GM21423 (cell line): ENCODE results near the gene SMC4.
A peak's percentile ranks its signal among the peaks of the same experiment; 100 is the strongest.
"Not testable (repeated sequence)": the region's sequence is repeated elsewhere in the genome, so short reads cannot be mapped to it uniquely, and the experiment has no call there.

Experiments used
- ATAC-seq: cut with Tn5 transposase; IDR thresholded peaks from one replicate; pipeline ENCODE4 v1.9.1; 2021; ENCODE audit warnings: mild to moderate bottlenecking, moderate library complexity; ENCODE audit not compliant: unreplicated experiment

SMC4 gene

DNA sequence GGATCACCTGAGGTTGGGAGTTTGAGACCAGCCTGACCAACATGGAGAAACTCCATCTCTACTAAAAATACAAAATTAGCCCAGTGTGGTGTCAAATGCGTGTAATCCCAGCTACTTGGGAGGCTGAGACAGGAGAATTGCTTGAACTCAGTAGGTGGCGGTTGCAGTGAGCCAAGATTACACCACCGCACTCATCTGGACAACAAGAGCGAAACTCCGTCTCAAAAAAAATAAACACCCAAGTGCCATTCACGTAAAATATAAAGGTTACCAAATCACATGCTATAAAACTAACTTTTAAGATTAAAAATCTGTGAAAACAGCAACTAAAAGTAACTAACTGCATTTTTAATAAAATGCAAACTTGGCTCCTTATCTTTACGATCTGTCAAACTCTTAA is 41.2 kb downstream of the SMC4 start:
- ATAC-seq = no peak

DNA sequence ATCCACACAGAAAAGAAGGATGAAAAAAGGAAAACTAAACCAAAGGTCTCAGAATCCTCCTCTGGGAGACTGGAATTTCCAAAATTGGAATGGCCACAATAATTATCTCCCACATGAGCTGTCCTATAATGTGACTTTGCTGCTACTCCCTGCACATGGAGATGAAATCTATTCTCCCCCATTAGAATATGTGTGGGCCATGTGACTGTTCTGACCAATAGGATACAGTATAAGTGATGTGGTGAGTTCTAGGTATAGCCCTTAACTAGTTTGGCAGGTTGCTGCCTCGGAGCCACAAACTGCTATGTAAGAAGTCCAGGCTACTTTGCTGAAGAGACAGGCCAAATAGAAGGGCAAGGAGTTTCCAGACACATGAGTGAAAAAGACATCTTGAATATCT is 45.0 kb downstream of the SMC4 start:
- no peak for ATAC-seq

DNA sequence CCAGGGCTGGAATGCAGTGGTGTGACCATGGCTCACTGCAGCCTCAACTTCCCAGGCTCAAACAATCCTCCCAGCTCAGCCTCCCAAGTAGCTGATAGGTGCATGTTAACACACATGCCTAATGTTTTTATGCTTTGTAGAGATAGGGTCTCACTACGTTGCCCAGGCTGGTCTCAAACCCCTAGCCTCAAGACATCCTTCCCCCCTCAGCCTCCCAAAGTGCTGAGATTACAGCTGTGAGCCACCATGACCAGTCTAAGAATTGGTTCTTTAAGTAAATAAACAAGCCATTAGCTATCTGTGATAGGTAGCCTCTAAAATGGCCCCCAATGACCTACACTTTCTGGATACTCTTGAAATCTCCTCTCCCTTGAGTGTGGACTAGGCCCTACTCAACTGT is 46.4 kb downstream of the SMC4 start:
- ATAC-seq = no peak

DNA sequence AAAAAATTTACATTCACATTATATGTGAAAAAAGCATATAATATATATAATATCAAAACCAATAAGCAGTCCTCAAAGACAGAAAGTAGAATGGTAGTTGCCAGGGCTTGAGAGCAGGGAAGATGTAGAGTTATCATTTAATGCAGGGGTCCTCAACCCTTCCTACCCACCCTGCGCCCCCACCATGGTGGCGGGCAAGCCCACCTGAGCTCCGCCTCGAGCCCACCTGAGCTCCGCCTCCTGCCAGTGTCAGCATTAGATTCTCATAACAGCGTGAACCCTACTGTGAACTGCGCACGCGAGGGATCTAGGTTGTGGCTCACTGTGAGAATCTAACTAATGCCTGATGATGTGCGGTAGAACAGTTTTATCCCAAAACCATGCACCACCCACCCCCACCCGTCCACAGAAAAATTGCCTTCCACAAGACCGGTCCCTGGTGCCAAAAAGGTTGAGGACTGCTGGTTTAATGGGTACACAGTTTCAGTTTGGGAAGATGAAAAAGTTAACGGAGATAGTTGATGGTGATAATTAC is 47.1 kb downstream of the SMC4 start:
- ATAC-seq = no peak

DNA sequence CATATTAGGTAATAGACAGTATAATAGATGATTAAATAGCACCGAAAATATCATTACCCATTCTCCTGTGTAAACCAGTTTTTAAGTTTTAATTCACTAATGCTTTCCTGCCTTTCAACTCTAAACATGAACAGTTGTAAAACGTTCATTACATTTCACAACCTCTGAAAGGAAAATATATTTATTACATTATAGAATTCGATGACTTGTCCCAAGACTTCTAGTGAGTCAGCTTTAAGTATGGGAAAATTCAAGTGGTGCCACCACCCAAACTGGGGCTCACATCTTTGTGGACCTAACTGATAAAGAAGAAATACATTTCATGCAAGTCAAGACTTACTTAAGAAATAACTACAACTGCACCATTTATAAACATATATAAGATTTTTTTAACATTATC is 48.1 kb downstream of the SMC4 start:
- ATAC-seq = no peak

DNA sequence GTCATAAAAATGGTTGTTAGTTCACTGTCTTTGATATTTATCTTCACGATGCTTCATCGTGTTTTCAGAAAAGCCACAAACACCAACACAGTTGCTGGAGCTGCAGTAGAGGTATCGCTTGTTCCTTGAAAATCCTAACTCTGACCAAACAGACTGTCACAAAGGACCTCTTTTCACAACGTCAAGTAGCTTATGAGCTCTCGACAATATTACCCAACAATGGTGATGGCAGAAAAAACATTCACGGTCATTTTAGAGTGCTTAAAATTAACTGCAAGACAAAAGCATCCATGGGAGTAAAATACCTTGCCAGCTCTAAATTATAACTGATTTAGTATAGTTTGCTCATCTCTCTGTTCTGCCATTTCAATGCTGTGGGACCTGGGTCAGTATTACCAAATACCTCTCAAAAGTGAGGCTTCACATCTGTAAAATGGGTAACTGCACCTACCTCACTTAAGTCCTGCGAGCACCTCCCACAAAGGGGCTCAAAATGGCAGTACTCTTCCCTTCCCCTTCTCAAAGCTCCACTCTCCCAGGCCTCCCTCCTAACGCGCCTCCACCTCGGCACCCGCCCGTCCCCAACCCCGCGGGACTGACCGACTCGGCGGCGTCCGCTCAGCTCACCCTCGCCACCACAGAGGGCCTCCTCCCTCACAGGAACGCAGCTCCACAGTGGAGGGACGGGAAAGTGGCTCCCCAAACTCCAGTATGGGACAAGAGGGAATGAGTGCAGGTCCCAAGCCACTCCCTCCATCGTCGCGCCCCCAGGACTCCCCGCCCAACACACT is 49.6 kb downstream of the SMC4 start:
- ATAC-seq = peak; percentile 43

DNA sequence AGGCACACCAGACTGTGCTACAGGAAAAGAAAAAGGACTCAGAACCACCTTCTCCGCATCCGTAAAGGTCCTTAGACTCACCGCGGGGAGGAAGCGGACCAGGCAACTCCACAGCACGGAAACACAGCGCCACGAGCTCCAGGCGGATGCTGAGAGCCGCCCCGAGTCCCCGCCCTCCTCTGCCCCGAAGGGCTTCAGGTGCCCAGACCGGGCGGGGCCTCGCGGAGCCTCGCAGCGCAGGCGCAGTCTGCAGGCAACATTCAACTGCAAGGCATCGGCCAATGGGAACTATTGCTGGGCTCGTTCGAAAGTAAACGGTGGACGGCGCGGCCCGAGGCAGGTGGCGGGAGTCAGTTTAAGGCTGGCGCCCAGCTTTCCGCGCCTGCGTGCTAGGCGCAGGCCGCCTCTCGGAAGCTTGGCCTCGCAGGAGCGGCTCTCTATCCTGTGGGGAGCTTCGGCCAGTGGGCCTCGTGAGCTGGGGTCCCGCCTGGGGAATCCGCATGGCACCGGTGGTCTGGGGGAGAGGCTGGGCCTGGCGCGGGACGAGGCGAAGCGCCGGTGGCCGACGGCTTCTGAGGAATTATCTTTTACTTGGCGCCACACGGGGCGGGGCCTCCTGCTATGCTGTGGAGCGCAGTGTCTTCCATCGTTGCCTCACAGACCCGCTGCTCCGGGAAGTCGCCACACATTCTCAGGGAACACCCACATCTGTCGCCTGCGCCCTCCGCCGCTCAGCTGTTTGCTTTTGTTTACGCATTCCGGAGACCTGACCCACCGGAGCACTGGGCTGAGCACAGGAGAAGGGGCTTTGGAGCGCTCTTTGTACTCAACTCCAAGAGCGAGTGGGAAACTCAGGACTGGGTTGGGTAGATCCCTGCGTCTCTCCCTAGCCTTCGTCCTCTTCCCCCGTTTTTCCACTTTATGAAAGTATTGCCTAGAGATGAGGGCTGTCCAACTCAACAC is 50.5 kb downstream of the SMC4 start, which contains the start of gene TRIM59:
Gene TRIM59, minus strand, starts transcription at position 151 of the 963 bp plus-strand sequence. CDS start 10,603 bp downstream, outside the sequence.
- ATAC-seq = peak; percentile 95

DNA sequence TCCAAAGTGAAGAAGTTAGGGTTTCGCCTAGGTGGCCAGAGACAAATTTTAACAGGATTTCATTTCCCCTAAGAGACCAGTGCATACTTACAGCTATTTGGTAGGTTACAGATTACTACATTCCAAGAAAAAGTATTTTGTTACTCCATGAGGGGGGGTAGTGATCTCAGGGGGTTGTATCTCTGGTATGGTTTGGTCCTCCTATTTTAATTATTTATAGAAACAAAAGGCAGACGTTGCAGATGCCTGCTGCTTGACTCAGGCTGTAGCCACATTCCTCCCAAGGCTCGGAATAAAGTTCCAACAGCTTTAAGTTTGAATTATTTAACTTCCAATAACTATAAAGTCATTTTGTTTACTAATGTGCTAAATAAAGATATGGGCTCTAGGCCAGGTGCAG is 51.4 kb downstream of the SMC4 start:
- ATAC-seq = no peak

DNA sequence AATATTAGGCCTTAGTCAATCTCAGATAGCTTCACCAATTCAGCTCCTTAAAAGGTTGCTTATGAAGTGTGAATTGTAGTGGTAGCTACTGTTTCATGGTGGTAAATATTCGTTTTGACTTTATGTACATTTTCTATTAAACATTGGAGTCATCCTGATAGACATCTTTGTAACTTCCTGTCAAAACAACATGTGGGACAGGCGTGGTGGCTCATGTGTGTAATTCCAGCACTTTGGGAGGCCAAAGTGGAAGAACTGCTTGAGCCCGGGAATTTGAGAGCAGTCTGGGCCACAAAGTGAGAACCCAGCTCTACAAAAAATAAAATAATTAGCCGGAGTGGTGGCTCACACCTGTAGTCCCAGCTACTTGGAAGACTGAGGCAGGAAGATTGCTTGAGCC is 52.2 kb downstream of the SMC4 start:
- ATAC-seq = no peak

DNA sequence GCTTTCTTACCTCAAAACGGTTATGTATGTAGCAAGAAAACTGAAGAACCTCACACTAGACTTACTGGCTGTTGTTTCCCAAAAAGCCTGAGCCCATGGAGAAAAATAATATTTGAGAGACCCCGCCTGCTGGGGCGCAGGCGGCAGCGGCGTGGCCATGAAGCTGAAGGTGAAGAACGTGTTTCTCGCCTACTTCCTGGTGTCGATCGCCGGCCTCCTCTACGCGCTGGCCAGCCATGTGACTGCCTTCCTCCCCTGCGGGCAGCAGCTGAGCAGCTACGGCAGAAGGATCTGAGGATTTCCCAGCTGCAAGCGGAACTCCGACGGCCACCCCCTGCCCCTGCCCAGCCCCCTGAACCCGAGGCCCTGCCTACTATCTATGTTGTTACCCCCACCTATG is 52.8 kb downstream of the SMC4 start:
- not testable (repeated sequence) for ATAC-seq

DNA sequence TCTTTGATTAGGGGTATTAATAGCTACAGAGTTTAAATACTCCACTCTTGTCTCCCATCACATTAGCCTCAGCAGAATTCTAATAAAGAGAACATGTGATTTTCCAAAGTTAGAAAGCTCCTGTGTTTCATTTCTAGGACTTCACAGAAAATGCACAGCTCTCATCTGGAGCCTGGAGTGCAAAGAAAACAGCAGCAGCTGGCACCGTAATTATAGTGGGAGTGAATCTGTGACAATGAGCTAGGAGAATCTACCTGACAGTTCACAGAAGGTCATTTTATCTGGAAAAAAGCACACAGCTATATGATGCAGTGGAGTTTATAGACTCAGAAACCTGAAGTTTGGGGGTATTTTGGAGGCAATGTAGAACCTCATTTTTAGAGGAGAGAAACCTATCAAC is 55.5 kb downstream of the SMC4 start:
- ATAC-seq = no peak

DNA sequence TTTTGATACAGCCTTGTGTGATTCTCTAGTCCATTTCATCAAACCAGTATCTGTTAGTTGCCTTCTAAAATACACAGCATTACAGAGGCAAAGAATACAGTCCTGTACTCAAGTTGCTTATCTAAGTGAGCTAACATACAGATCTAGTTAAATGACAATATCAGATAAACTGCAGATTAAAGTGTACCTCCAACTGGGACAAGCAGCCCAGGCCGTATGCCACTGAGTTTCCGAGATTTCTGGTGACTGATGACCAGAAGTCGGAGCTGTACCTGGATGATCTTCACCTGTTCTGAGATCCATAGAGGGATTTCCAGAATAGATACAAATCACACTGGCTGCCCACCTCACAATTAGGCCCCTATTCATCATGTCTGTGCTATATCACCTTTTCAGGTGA is 56.4 kb downstream of the SMC4 start:
- ATAC-seq = no peak

DNA sequence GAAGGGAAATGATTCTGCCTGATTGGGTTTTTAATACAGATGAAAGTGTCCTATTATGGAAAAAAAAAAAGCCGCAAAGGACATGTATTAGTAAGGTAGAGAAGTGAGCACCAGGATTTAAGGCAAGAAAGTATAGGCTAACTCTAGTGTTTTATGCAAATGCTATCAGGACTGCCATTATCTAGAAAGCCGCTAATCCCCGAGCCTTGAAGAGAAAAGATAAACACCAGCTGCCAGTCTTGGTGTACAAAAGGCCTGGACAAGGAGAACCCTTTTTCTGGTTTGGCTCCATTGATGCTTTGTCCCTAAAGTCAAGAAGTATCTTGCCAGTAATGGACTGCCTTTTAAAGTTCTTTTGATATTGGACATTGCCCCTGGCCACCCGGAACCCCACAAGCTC is 58.7 kb downstream of the SMC4 start:
- no peak for ATAC-seq

DNA sequence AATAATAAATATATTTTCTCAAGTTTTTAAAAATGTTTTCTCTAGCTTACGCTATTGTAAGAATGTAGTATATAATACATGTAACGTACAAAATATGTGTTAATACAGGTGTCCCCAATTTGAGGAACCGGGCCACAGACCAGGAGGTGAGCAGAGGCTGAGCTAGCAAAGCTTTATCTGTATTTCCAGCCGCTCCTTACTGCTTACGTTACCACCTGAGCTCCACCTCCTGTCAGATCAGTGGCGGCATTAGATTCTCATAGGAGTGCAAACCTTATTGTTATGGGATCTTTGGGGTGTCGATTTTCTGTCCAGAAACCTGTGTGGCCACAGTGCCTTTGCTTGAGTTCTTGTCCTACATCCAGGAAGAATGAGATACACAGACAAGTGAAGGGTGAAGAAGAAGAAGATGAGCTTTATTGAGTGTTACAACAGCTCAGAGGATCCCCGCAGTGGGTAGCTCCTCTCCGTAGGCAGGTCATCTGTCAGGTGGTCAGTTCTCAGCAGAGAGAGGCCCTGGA is 60.1 kb downstream of the SMC4 start:
- no peak for ATAC-seq

DNA sequence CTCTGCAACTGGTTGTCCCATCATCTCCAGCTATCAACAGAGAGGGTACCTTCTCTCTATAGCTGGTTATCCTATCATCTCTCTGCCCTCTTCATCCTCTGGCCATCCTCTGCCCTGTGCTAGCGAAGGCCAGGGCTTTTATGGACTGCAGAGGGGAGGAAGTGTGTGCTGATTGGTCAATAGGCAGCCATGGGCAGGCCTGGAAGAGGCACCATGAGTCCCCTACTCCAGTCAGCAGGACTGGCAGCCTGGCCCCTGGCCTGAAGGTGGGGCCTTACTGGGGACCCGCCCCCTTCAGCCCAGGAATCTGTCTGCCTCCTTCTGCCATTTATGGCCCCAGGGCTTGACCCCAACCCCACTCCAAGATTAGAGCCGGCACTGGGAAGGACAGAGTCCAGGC is 60.6 kb downstream of the SMC4 start:
- no peak for ATAC-seq

DNA sequence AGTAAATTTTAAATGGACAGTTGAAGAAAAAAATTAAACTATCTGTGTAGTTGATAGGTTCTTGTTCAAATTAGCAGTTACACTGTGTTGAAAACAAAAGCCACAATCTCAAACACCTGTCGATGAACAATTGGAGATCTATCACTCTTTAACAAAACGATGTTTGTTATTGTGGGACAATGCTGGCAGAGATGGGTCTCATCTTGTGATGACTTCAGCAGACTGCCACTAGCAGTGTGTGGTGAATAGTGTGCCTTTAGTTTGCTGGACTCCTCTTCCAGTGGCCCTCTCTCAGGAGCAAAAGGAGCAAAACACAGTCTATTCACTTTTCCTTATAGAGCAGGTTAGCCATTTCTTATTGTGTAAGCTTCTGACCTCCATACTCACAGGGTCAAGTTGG is 64.9 kb downstream of the SMC4 start:
- ATAC-seq = no peak

DNA sequence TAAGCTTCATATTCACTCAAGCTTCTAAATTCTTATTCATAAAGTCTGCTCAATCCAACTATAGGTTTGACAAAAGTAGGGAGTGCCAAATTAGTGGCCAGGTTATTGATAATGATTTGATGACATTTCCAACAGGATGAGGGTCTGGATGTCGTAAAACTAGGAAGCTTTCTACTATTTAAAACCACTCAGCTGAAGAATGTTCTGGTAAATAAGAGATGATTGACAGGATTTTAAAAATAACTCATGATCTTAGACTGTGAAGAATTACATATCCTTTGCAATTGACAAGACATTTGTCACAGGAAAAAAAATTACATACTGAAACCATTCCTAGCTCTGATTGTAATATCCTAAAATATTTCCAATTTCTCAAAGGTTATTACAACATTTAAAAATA is 65.5 kb downstream of the SMC4 start:
- ATAC-seq = no peak

DNA sequence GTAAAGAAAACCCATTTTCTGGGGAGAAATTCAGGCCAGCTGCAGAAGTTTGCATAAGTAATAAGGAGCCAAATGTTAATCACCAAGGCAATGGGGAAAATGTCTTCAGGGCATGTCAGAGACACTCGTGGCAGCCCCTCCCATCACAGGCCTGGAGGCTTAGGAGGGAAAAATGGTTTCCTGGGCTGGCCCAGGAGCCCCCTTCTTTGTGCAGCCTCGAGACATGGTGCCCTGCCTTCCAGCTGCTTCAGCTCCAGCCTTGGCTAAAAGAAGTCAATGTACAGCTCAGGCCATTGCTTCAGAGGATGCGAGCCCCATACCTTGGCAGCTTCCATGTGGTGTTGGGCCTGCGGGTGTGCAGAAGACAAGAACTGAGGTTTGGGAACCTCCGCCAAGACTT is 70.7 kb downstream of the SMC4 start:
- ATAC-seq = no peak

DNA sequence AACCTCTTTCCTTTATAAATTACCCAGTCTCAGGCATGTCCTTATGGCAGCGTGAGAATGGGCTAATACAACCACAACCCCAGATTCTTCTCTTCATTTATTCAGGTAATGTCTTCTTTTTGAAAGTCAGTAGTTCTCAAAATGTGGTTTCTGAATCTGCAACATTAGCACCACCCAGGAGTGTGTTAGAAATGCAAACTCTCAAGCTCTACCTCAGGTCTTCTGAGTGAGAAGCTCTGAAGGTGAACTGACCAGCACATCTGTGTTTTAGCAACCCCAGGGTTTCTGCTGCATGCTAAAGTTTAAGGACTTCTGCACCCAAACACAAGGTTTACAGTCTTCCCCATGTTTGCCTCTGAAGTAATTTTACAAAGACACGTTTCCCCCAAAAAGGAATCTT is 72.4 kb downstream of the SMC4 start:
- ATAC-seq = no peak

DNA sequence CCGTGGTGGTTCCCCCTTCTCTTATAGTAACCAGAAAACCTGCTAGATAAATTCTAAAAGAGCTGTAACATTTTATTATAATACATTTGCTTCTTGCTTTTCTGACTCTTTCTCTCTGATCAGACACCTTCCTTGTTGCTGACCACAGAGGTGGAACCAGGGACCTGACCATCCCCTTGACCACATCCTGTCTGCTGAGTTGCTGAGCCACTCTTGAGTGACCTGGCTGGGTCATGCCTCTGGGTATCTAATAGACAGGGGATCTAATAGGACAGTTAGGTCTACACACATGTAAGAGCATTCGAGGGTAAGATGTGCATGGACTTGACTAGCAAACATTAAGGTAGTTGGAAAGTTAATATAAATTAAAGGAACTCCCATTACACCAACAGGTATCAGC is 72.9 kb downstream of the SMC4 start:
- peak; percentile 86 for ATAC-seq

DNA sequence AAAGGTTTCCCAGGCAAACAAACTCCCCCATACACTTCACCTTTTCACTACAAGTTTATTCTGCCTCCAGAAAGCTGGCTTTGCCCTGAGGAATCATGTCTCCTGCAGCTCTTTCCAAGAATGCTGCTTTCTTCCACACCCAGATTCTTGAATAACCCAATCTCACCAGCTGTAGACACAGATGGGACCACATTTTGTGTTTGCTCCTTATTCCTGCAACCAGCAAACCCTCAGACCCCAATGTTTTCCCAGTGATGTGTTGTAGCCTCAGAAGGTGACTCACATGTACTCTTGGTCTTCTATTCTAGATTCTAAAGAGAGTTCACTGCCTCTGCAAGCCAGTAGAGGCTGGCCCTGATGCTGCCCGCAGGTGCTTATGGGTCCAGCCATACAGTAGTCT is 73.8 kb downstream of the SMC4 start:
- no peak for ATAC-seq
